ENCODE measurements around the gene EZH2.

The EZH2 gene

GRCh38 chr7:148790850-148791249 is 93.2 kb downstream of the EZH2 start:
- no peak overlapping the region for H2AFZ ChIP-seq (ENCODE audit: low read length)
- no peak overlapping the region for H3K27ac ChIP-seq (replicated peaks; ENCODE audit: low read length)
- H2BK15ac ChIP-seq (ENCODE audit: low read length): no peak overlapping the region
- no peak overlapping the region for H3K14ac ChIP-seq (ENCODE audit: low read length)
- H3K4me3 ChIP-seq (ENCODE audit: low read length in 2 of 2): no peak overlapping the region
- no peak overlapping the region for H2AK5ac ChIP-seq (ENCODE audit: low read depth, low read length)
- no peak overlapping the region for H3K4ac ChIP-seq (ENCODE audit: low read length)
- no peak overlapping the region for H4K8ac ChIP-seq (ENCODE audit: low read depth, low read length)
- H3K79me1 ChIP-seq (ENCODE audit: low read depth, low read length): peaks cover 2% of the 10 kb centered on the region
- no peak overlapping the region for H3K4me2 ChIP-seq (ENCODE audit: insufficient read depth, low read length, poor library complexity, severe bottlenecking)
- peaks cover 45 to 94% of the 10 kb centered on the region in 2 donors for H3K36me3 ChIP-seq (replicated peaks in 1 of 2; ENCODE audit: control insufficient read depth in 2 of 2, insufficient read depth in 2 of 2, low read length in 2 of 2)
- no peaks in the 10 kb centered on the region for H3K27me3 ChIP-seq (ENCODE audit: control insufficient read depth in 3 of 3, insufficient read depth in 3 of 3, low read depth in 1 of 3, low read length in 3 of 3)
- H2BK120ac ChIP-seq (ENCODE audit: low read depth, low read length): no peak overlapping the region
- no peak overlapping the region for H2BK12ac ChIP-seq (ENCODE audit: low read length)
- no peaks in the 10 kb centered on the region for H3K4me1 ChIP-seq (ENCODE audit: control insufficient read depth in 2 of 2, insufficient read depth in 1 of 2, low read depth in 1 of 2, low read length in 2 of 2)
- DNase-seq (ENCODE audit: low spot score): no peak
- H3K18ac ChIP-seq (ENCODE audit: low read length): no peak overlapping the region
- no peak overlapping the region for H2BK5ac ChIP-seq (ENCODE audit: low read length)
- no peak overlapping the region for H3K9ac ChIP-seq (ENCODE audit: low read depth, low read length, poor library complexity)
- no CpG with 5 or more reads among the region's 2 CpGs for WGBS, 2 donors (ENCODE audit: extremely low coverage in 2 of 2, insufficient read length in 2 of 2, insufficient replicate concordance in 1 of 2)
- H3K23ac ChIP-seq (ENCODE audit: low read depth, low read length, poor library complexity): no peak overlapping the region
- no peak overlapping the region for H4K91ac ChIP-seq (ENCODE audit: low read depth, low read length, poor library complexity)
- no peaks in the 10 kb centered on the region for H3K9me3 ChIP-seq (replicated peaks in 1 of 2; ENCODE audit: control insufficient read depth in 2 of 2, insufficient read depth in 1 of 2, low read depth in 1 of 2, low read length in 2 of 2)

GRCh38 chr7:148790131-148790726 is 93.9 kb downstream of the EZH2 start:
- H3K14ac ChIP-seq (ENCODE audit: low read length): no peak overlapping the region
- H4K8ac ChIP-seq (ENCODE audit: low read depth, low read length): no peak overlapping the region
- no peak overlapping the region for H2BK12ac ChIP-seq (ENCODE audit: low read length)
- WGBS, 2 donors (ENCODE audit: extremely low coverage in 2 of 2, insufficient read length in 2 of 2, insufficient replicate concordance in 1 of 2): no CpG with 5 or more reads among the region's 8 CpGs
- no peak overlapping the region for H3K4ac ChIP-seq (ENCODE audit: low read length)
- H2BK120ac ChIP-seq (ENCODE audit: low read depth, low read length): no peak overlapping the region
- no peak for DNase-seq (ENCODE audit: low spot score)
- H3K27me3 ChIP-seq (ENCODE audit: control insufficient read depth in 3 of 3, insufficient read depth in 3 of 3, low read depth in 1 of 3, low read length in 3 of 3): no peaks in the 10 kb centered on the region
- no peak overlapping the region for H3K4me3 ChIP-seq (ENCODE audit: low read length in 2 of 2)
- no peak overlapping the region for H3K9ac ChIP-seq (ENCODE audit: low read depth, low read length, poor library complexity)
- no peak overlapping the region for H2AK5ac ChIP-seq (ENCODE audit: low read depth, low read length)
- no peak overlapping the region for H3K18ac ChIP-seq (ENCODE audit: low read length)
- H3K36me3 ChIP-seq (replicated peaks in 1 of 2; ENCODE audit: control insufficient read depth in 2 of 2, insufficient read depth in 2 of 2, low read length in 2 of 2): peaks cover 44 to 97% of the 10 kb centered on the region in 2 donors
- peaks cover 2% of the 10 kb centered on the region for H3K79me1 ChIP-seq (ENCODE audit: low read depth, low read length)
- H3K23ac ChIP-seq (ENCODE audit: low read depth, low read length, poor library complexity): no peak overlapping the region
- no peaks in the 10 kb centered on the region for H3K4me1 ChIP-seq (ENCODE audit: control insufficient read depth in 2 of 2, insufficient read depth in 1 of 2, low read depth in 1 of 2, low read length in 2 of 2)
- H2AFZ ChIP-seq (ENCODE audit: low read length): no peak overlapping the region
- no peak overlapping the region for H3K4me2 ChIP-seq (ENCODE audit: insufficient read depth, low read length, poor library complexity, severe bottlenecking)
- H3K27ac ChIP-seq (replicated peaks; ENCODE audit: low read length): no peak overlapping the region
- H2BK5ac ChIP-seq (ENCODE audit: low read length): no peak overlapping the region
- no peak overlapping the region for H4K91ac ChIP-seq (ENCODE audit: low read depth, low read length, poor library complexity)
- no peaks in the 10 kb centered on the region for H3K9me3 ChIP-seq (replicated peaks in 1 of 2; ENCODE audit: control insufficient read depth in 2 of 2, insufficient read depth in 1 of 2, low read depth in 1 of 2, low read length in 2 of 2)
- H2BK15ac ChIP-seq (ENCODE audit: low read length): no peak overlapping the region

GRCh38 chr7:148789220-148789619 is 94.9 kb downstream of the EZH2 start:
- Histone ChIP-seq H3K27me3 (ENCODE audit: control insufficient read depth in 3 of 3, insufficient read depth in 3 of 3, low read depth in 1 of 3, low read length in 3 of 3) (no peaks in the 10 kb centered on the region), H2BK5ac (ENCODE audit: low read length) (no peak overlapping the region), H3K14ac (ENCODE audit: low read length) (no peak overlapping the region), H3K79me1 (ENCODE audit: low read depth, low read length) (peaks cover 2% of the 10 kb centered on the region), H3K27ac (replicated peaks; ENCODE audit: low read length) (no peak overlapping the region), H3K4me1 (ENCODE audit: control insufficient read depth in 2 of 2, insufficient read depth in 1 of 2, low read depth in 1 of 2, low read length in 2 of 2) (no peaks in the 10 kb centered on the region), H4K8ac (ENCODE audit: low read depth, low read length) (no peak overlapping the region), H3K36me3 (replicated peaks in 1 of 2; ENCODE audit: control insufficient read depth in 2 of 2, insufficient read depth in 2 of 2, low read length in 2 of 2) (peaks cover 42 to 98% of the 10 kb centered on the region in 2 donors), H3K4me2 (ENCODE audit: insufficient read depth, low read length, poor library complexity, severe bottlenecking) (no peak overlapping the region), H2BK15ac (ENCODE audit: low read length) (no peak overlapping the region), H2BK120ac (ENCODE audit: low read depth, low read length) (no peak overlapping the region), H3K9ac (ENCODE audit: low read depth, low read length, poor library complexity) (no peak overlapping the region), H3K4ac (ENCODE audit: low read length) (no peak overlapping the region), H3K4me3 (ENCODE audit: low read length in 2 of 2) (no peak overlapping the region), H2AFZ (ENCODE audit: low read length) (no peak overlapping the region), H2AK5ac (ENCODE audit: low read depth, low read length) (no peak overlapping the region), H3K23ac (ENCODE audit: low read depth, low read length, poor library complexity) (no peak overlapping the region), H3K18ac (ENCODE audit: low read length) (no peak overlapping the region), H3K9me3 (replicated peaks in 1 of 2; ENCODE audit: control insufficient read depth in 2 of 2, insufficient read depth in 1 of 2, low read depth in 1 of 2, low read length in 2 of 2) (no peaks in the 10 kb centered on the region), H2BK12ac (ENCODE audit: low read length) (no peak overlapping the region), H4K91ac (ENCODE audit: low read depth, low read length, poor library complexity) (no peak overlapping the region)
- no CpG with 5 or more reads among the region's 7 CpGs for whole genome bisulfite sequencing, 2 donors (ENCODE audit: extremely low coverage in 2 of 2, insufficient read length in 2 of 2, insufficient replicate concordance in 1 of 2)
- no peak for DNase-seq (ENCODE audit: low spot score)

GRCh38 chr7:148787571-148788295 is 96.4 kb downstream of the EZH2 start:
- Histone ChIP-seq H2BK12ac (ENCODE audit: low read length) (no peak overlapping the region), H3K4me1 (ENCODE audit: control insufficient read depth in 2 of 2, insufficient read depth in 1 of 2, low read depth in 1 of 2, low read length in 2 of 2) (peaks cover 0 to 1% of the 10 kb centered on the region in 2 donors), H3K36me3 (replicated peaks in 1 of 2; ENCODE audit: control insufficient read depth in 2 of 2, insufficient read depth in 2 of 2, low read length in 2 of 2) (peaks cover 41 to 98% of the 10 kb centered on the region in 2 donors), H2AK5ac (ENCODE audit: low read depth, low read length) (no peak overlapping the region), H3K4me2 (ENCODE audit: insufficient read depth, low read length, poor library complexity, severe bottlenecking) (no peak overlapping the region), H3K79me1 (ENCODE audit: low read depth, low read length) (peaks cover 4% of the 10 kb centered on the region), H2AFZ (ENCODE audit: low read length) (no peak overlapping the region), H3K14ac (ENCODE audit: low read length) (no peak overlapping the region), H3K18ac (ENCODE audit: low read length) (no peak overlapping the region), H3K27ac (replicated peaks; ENCODE audit: low read length) (no peak overlapping the region), H3K23ac (ENCODE audit: low read depth, low read length, poor library complexity) (peak overlapping the region; percentile 31), H4K91ac (ENCODE audit: low read depth, low read length, poor library complexity) (no peak overlapping the region), H3K27me3 (ENCODE audit: control insufficient read depth in 3 of 3, insufficient read depth in 3 of 3, low read depth in 1 of 3, low read length in 3 of 3) (no peaks in the 10 kb centered on the region), H4K8ac (ENCODE audit: low read depth, low read length) (no peak overlapping the region), H3K9me3 (replicated peaks in 1 of 2; ENCODE audit: control insufficient read depth in 2 of 2, insufficient read depth in 1 of 2, low read depth in 1 of 2, low read length in 2 of 2) (no peaks in the 10 kb centered on the region), H3K4me3 (ENCODE audit: low read length in 2 of 2) (no peak overlapping the region), H3K4ac (ENCODE audit: low read length) (peak overlapping the region; percentile 38), H2BK5ac (ENCODE audit: low read length) (peak overlapping the region; percentile 25), H2BK15ac (ENCODE audit: low read length) (no peak overlapping the region), H3K9ac (ENCODE audit: low read depth, low read length, poor library complexity) (no peak overlapping the region), H2BK120ac (ENCODE audit: low read depth, low read length) (no peak overlapping the region)
- WGBS, 2 donors (ENCODE audit: extremely low coverage in 2 of 2, insufficient read length in 2 of 2, insufficient replicate concordance in 1 of 2): no CpG with 5 or more reads among the region's 14 CpGs
- DNase-seq (ENCODE audit: low spot score): no peak

All from neuronal stem cell (in vitro differentiated cells).